IMR-90 (cell line): ENCODE data around the gene AKT1S1. TPM values are rescaled to one million over a fixed set of nuclear protein-coding genes. Genes with fewer than 3 reads are reported as not detected.

Experiments
- ATAC-seq: fragments of 200-7000 bp; cut with Tn5 transposase; 2 replicates; pipeline ENCODE4 v1.9.1; 2020; ENCODE audit warnings: low read depth, mild to moderate bottlenecking, moderate library complexity
- BruUV-seq: library from RNA; stranded (reverse); fragments of 400-500 nt; replicated peaks from 2 replicates; lab custom pipeline; 2021; lab: Mats Ljungman, UMichigan
- CTCF ChIA-PET: fragments of 300-600 bp; formaldehyde crosslinking; extraction: SDS; loops from one replicate; lab custom pipeline; 2021; ENCODE audit warnings: antibody characterized with exemption; lab: Yijun Ruan, JAX
- POLR2A ChIA-PET: fragments of 300-600 bp; sonication (Branson Sonifier 250); formaldehyde crosslinking; loops from one replicate; lab custom pipeline; 2022; ENCODE audit warnings: antibody characterized with exemption; ENCODE audit not compliant: unreplicated experiment; lab: Charles Lee
- DNase-seq: peaks from one replicate; pipeline ENCODE4 v3.0.0; 2013
- H2AFZ ChIP-seq: replicated peaks from 2 replicates; pipeline ENCODE3; 2013; ENCODE audit warnings: low read length, mild to moderate bottlenecking; ENCODE audit not compliant: poor library complexity
- H2AK5ac ChIP-seq: 2 replicates; pipeline ENCODE4 v1.6.1; 2013; ENCODE audit warnings: low read depth, low read length, inconsistent platforms
- H2AK9ac ChIP-seq: replicated peaks from 2 replicates; pipeline ENCODE3; 2013; ENCODE audit warnings: mild to moderate bottlenecking, low read depth, low read length, moderate library complexity; ENCODE audit not compliant: poor library complexity
- H2BK120ac ChIP-seq: 2 replicates; pipeline ENCODE4 v1.6.1; 2013; ENCODE audit warnings: low read depth, low read length, inconsistent platforms
- H2BK15ac ChIP-seq: 3 replicates; pipeline ENCODE4 v1.6.1; 2013; ENCODE audit warnings: low read depth, low read length, inconsistent platforms
- H2BK20ac ChIP-seq: 2 replicates; pipeline ENCODE4 v1.6.1; 2013; ENCODE audit warnings: low read depth, mild to moderate bottlenecking, inconsistent platforms, low read length, moderate library complexity
- H2BK5ac ChIP-seq: 2 replicates; pipeline ENCODE4 v1.6.1; 2013; ENCODE audit warnings: mild to moderate bottlenecking, low read depth, low read length, inconsistent platforms; ENCODE audit not compliant: poor library complexity, severe bottlenecking
- H3K14ac ChIP-seq: replicated peaks from 2 replicates; pipeline ENCODE4 v1.6.1; 2013; ENCODE audit warnings: low read depth, low read length, inconsistent platforms
- H3K18ac ChIP-seq: 2 replicates; pipeline ENCODE4 v1.6.1; 2013; ENCODE audit warnings: low read depth, low read length, control low read depth
- H3K23ac ChIP-seq: 2 replicates; pipeline ENCODE4 v1.6.1; 2013; ENCODE audit warnings: low read depth, low read length, inconsistent platforms
- H3K27ac ChIP-seq: 2 replicates; pipeline ENCODE4 v1.5.1; 2013; ENCODE audit warnings: mild to moderate bottlenecking, control low read depth, low read length; ENCODE audit not compliant: insufficient read depth
- H3K27me3 ChIP-seq: 2 replicates; pipeline ENCODE4 v1.6.1; 2013; ENCODE audit warnings: low read length; ENCODE audit not compliant: control insufficient read depth, insufficient read depth
- H3K36me3 ChIP-seq: 2 replicates; pipeline ENCODE4 v1.6.1; 2013; ENCODE audit warnings: low read length, mixed read lengths; ENCODE audit not compliant: control insufficient read depth, insufficient read depth
- H3K4ac ChIP-seq: 2 replicates; pipeline ENCODE4 v1.6.1; 2013; ENCODE audit warnings: low read depth, low read length, inconsistent platforms
- H3K4me1 ChIP-seq: 2 replicates; pipeline ENCODE4 v1.6.1; 2013; ENCODE audit warnings: low read length, mixed read lengths; ENCODE audit not compliant: control insufficient read depth, insufficient read depth
- H3K4me2 ChIP-seq: 2 replicates; pipeline ENCODE4 v1.6.1; 2013; ENCODE audit warnings: low read depth, mild to moderate bottlenecking, control low read depth, low read length, moderate library complexity
- H3K4me3 ChIP-seq: 2 replicates; pipeline ENCODE4 v1.5.1; 2013; ENCODE audit warnings: low read depth, mild to moderate bottlenecking, control low read depth, low read length, moderate library complexity; ENCODE audit not compliant: insufficient read depth
- H3K56ac ChIP-seq: 2 replicates; pipeline ENCODE4 v1.6.1; 2013; ENCODE audit warnings: low read length, inconsistent platforms; ENCODE audit not compliant: insufficient read depth; ENCODE audit errors: extremely low read depth
- H3K79me1 ChIP-seq, 2 experiments: 2 replicates each; pipeline ENCODE4 v1.6.1; 2013; ENCODE audit warnings: low read length in 2 of 2, inconsistent platforms in 1 of 2, low read depth in 1 of 2
- H3K9ac ChIP-seq: 2 replicates; pipeline ENCODE4 v1.6.1; 2013; ENCODE audit warnings: low read depth, low read length, control low read depth
- H3K9me1 ChIP-seq: 2 replicates; pipeline ENCODE4 v1.6.1; 2013; ENCODE audit warnings: low read length, inconsistent platforms; ENCODE audit not compliant: insufficient read depth
- H3K9me3 ChIP-seq: 2 replicates; pipeline ENCODE4 v1.6.1; 2013; ENCODE audit warnings: low read length; ENCODE audit not compliant: control insufficient read depth, insufficient read depth
- H4K20me1 ChIP-seq: 2 replicates; pipeline ENCODE4 v1.6.1; 2013; ENCODE audit warnings: low read length, inconsistent platforms; ENCODE audit not compliant: insufficient read depth
- H4K5ac ChIP-seq: 2 replicates; pipeline ENCODE4 v1.6.1; 2013; ENCODE audit warnings: mild to moderate bottlenecking, low read depth, low read length, control low read depth
- H4K8ac ChIP-seq, 2 experiments: 2 replicates each; pipeline ENCODE4 v1.6.1; 2013; ENCODE audit warnings: low read depth in 2 of 2, low read length in 2 of 2, control low read depth in 1 of 2, inconsistent platforms in 1 of 2
- H4K91ac ChIP-seq: 2 replicates; pipeline ENCODE4 v1.6.1; 2013; ENCODE audit warnings: low read depth, low read length, inconsistent platforms; ENCODE audit not compliant: insufficient read depth
- BHLHE40 ChIP-seq: fragments of 150-350 bp; IDR thresholded peaks from 2 replicates; pipeline ENCODE4 v1.6.1; 2016; ENCODE audit warnings: mild to moderate bottlenecking, low read depth, low read length
- CEBPB ChIP-seq: IDR thresholded peaks from 2 replicates; pipeline ENCODE4 v1.6.1; 2012; ENCODE audit warnings: low read depth, low read length, improper control_type of control experiment
- CHD1 ChIP-seq: IDR thresholded peaks from 2 replicates; pipeline ENCODE4 v1.6.1; 2012; ENCODE audit warnings: low read depth, low read length, improper control_type of control experiment
- CTCF ChIP-seq: conservative IDR thresholded peaks from 2 replicates; pipeline ENCODE4 v1.5.1; 2012; ENCODE audit warnings: mild to moderate bottlenecking, low read depth, low read length, improper control_type of control experiment
- ELK1 ChIP-seq: fragments of 150-350 bp; IDR thresholded peaks from 2 replicates; pipeline ENCODE4 v1.6.1; 2016; ENCODE audit warnings: low read depth, mild to moderate bottlenecking, low read length, moderate library complexity, borderline replicate concordance
- FOS ChIP-seq: fragments of 150-350 bp; IDR thresholded peaks from 2 replicates; pipeline ENCODE4 v1.6.1; 2016; ENCODE audit warnings: low read depth, low read length
- MAZ ChIP-seq: IDR thresholded peaks from 2 replicates; pipeline ENCODE4 v1.6.1; 2012; ENCODE audit warnings: low read depth, mild to moderate bottlenecking, low read length, improper control_type of control experiment, moderate library complexity, borderline replicate concordance
- MXI1 ChIP-seq: IDR thresholded peaks from 2 replicates; pipeline ENCODE4 v1.6.1; 2012; ENCODE audit warnings: low read depth, mild to moderate bottlenecking, low read length, moderate library complexity, borderline replicate concordance
- NFE2L2 ChIP-seq: fragments of 150-350 bp; IDR thresholded peaks from 2 replicates; pipeline ENCODE4 v1.6.1; 2016; ENCODE audit warnings: low read depth, mild to moderate bottlenecking, low read length
- POLR2A ChIP-seq: IDR thresholded peaks from 2 replicates; pipeline ENCODE4 v1.6.1; 2012; ENCODE audit warnings: mild to moderate bottlenecking, low read depth, low read length
- RAD21 ChIP-seq: IDR thresholded peaks from 2 replicates; pipeline ENCODE4 v1.6.1; 2012; ENCODE audit warnings: low read length, improper control_type of control experiment
- RCOR1 ChIP-seq: IDR thresholded peaks from 2 replicates; pipeline ENCODE4 v1.6.1; 2012; ENCODE audit warnings: mild to moderate bottlenecking, low read length, improper control_type of control experiment; ENCODE audit not compliant: insufficient replicate concordance
- RFX5 ChIP-seq: IDR thresholded peaks from 2 replicates; pipeline ENCODE4 v1.8.0; 2012; ENCODE audit warnings: low read depth, mild to moderate bottlenecking, low read length, moderate library complexity
- SMC3 ChIP-seq: fragments of 150-350 bp; IDR thresholded peaks from 2 replicates; pipeline ENCODE4 v1.6.1; 2016; ENCODE audit warnings: low read depth, mild to moderate bottlenecking, antibody characterized with exemption, low read length, moderate library complexity
- USF2 ChIP-seq: fragments of 150-350 bp; IDR thresholded peaks from 2 replicates; pipeline ENCODE4 v1.6.1; 2017; ENCODE audit warnings: mild to moderate bottlenecking, antibody characterized with exemption, low read length, low read depth
- WGBS, 2 experiments: methylation state at CpG; one replicate each; pipeline versions ENCODE4 v1.1.5 to v1.1.7; 2013; ENCODE audit warnings: missing lambda C conversion rate in 2 of 2; ENCODE audit not compliant: insufficient read length in 1 of 2; ENCODE audit errors: extremely low coverage in 2 of 2; 5-methylcytosine and 5-hydroxymethylcytosine counted together
- dilution Hi-C: fragments of 300-500 bp; cut with HindIII; formaldehyde crosslinking; loops from one replicate; pipeline ENCODE4 v1.14.3; 2018; ENCODE audit warnings: low sequenced_read_pairs; ENCODE audit not compliant: unreplicated experiment
- in situ Hi-C: fragments of 300-500 bp; cut with MboI; formaldehyde crosslinking; loops from 3 replicates; pipeline ENCODE4 v1.14.3; 2019; ENCODE audit warnings: low sequenced_read_pairs, inconsistent platforms, mixed read lengths
- intact Hi-C: fragments of 100-400 bp; cut with micrococcal nuclease; formaldehyde crosslinking; loops from 2 replicates; pipeline ENCODE4 v1.10.0; 2022
- polyA plus RNA-seq, 3 experiments: library from polyadenylated mRNA; depleted of rRNA; stranded (reverse); fragments of >200 nt; gene quantifications; 2 replicates each; pipeline ENCODE4 v1.2.3, GENCODE V29; 2012; ENCODE audit warnings: low replicate concordance in 1 of 3
- total RNA-seq: library from RNA; depleted of rRNA; stranded (reverse); fragments of >200 nt; gene quantifications from 2 replicates; pipeline ENCODE4 v1.2.3, GENCODE V29; 2012

AKT1S1 gene
- total and polyA plus RNA-seq, 2 of the 4 experiments (the other 2 are of a cell fraction) = 3.6 to 54.4 TPM

GRCh38 chr19:49891393-49891792, 14.2 kb upstream of the AKT1S1 start:
- TF ChIP-seq NFE2L2 (no peak), MXI1 (no peak), CTCF (no peak), SMC3 (no peak), RFX5 (no peak), CEBPB (no peak), MAZ (no peak), RCOR1 (no peak), FOS (no peak), USF2 (no peak), POLR2A (no peak), BHLHE40 (no peak), CHD1 (no peak), ELK1 (no peak), RAD21 (no peak)
- ChIA-PET CTCF (interaction anchor here (0.6 kb wide), 1 partner anchor 44 kb away, joined by 10 read pairs; no protein-coding TSS in a partner anchor), POLR2A (no interaction called here)
- no peak overlapping the region for H2BK5ac ChIP-seq
- no peak overlapping the region for H3K4me2 ChIP-seq
- no peak overlapping the region for H2AK9ac ChIP-seq
- no peaks in the 10 kb centered on the region for H4K20me1 ChIP-seq
- no peak overlapping the region for H3K56ac ChIP-seq
- H4K91ac ChIP-seq = no peak overlapping the region
- WGBS, 2 experiments = 81% methylated on average over 5 of the region's 17 CpGs; no CpG with 5 or more reads in 1 of the 2 experiments
- H2BK120ac ChIP-seq = no peak overlapping the region
- H2BK20ac ChIP-seq = no peak overlapping the region
- H3K9me1 ChIP-seq = no peaks in the 10 kb centered on the region
- H3K79me1 ChIP-seq = no peaks in the 10 kb centered on the region
- peaks cover 2% of the 10 kb centered on the region; the same call in 1 of the 2 replicates for H3K4me1 ChIP-seq
- H2BK15ac ChIP-seq = no peak overlapping the region
- H3K4ac ChIP-seq = no peak overlapping the region
- no peaks in the 10 kb centered on the region for H3K9me3 ChIP-seq
- in situ Hi-C loops = no loop called here
- H2AFZ ChIP-seq = peak overlapping the region; percentile 33
- no peak overlapping the region for H3K14ac ChIP-seq
- intact Hi-C loops = no loop called here
- no peak overlapping the region for H3K4me3 ChIP-seq
- H3K23ac ChIP-seq = no peak overlapping the region
- no peak overlapping the region for H3K27ac ChIP-seq
- H2AK5ac ChIP-seq = 0 out of 2 replicates have a peak overlapping the region, but pooled peaks have one; percentile 16
- dilution Hi-C loops = no loop called here
- no peak overlapping the region for H4K5ac ChIP-seq
- no peak overlapping the region for H4K8ac ChIP-seq
- H3K9ac ChIP-seq = no peak overlapping the region
- no peak overlapping the region for H3K18ac ChIP-seq
- peaks cover 8% of the 10 kb centered on the region; the same call in 1 of the 2 replicates for H3K27me3 ChIP-seq
- peaks cover 5% of the 10 kb centered on the region; the same call in 1 of the 2 replicates for H3K36me3 ChIP-seq
- DNase-seq (no peak), ATAC-seq (no peak)
- BruUV-seq = no TSS peak
